ENCODE data around the gene RHOF. TPM values are rescaled to one million over a fixed set of nuclear protein-coding genes. Genes with fewer than 3 reads are reported as not detected.

RHOF gene
- total RNA-seq, 2 donors from 2014 or later: 5.3 to 10.4 TPM

- DNase-seq (ENCODE audit: low spot score): no peak
- intact Hi-C loops (cut with DNase I): no loop called here
Measured at GRCh38 chr12:121822393-121823100, 29.1 kb upstream of the RHOF start.

DNA sequence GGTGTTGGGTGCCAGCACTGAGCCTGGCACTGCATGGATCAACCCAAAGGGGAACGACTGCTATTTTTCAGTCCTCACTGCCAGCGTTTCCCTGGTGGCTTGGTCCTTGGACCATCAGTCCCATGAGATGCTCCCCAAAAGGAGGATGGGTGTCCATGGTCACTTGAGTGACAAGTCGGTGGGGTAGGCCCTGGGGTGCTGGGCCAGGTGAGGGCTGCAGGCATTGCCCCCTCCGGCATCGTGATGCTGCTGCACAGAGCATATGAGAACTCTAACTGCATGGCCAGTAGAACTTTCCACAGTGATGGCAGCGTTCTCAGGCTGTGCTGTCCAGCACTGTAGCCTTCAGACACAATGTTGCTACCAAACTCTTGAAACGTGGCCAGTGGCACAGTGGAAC is 26.6 kb upstream of the RHOF start:
- intact Hi-C loops (cut with DNase I): no loop called here
- DNase-seq (ENCODE audit: low spot score): no peak

GRCh38 chr12:121819212-121819949 is 25.9 kb upstream of the RHOF start:
- no peak for DNase-seq (ENCODE audit: low spot score)
- intact Hi-C loops (cut with DNase I): no loop called here

- intact Hi-C loops (cut with DNase I): no loop called here
- no peak for DNase-seq (ENCODE audit: low spot score)
Measured at GRCh38 chr12:121817648-121818043, 24.2 kb upstream of the RHOF start.

- intact Hi-C loops (cut with DNase I): no loop called here
- DNase-seq (ENCODE audit: low spot score): no peak
Measured at GRCh38 chr12:121816925-121817647, 23.6 kb upstream of the RHOF start.

- DNase-seq (ENCODE audit: low spot score): no peak
- intact Hi-C loops (cut with DNase I): no loop called here
Measured at GRCh38 chr12:121815263-121815662, 21.8 kb upstream of the RHOF start.

- peak; percentile 81 for DNase-seq (ENCODE audit: low spot score)
- intact Hi-C loops (cut with DNase I): loop anchor here in 1 of 2 donors (5.0 kb wide), 1 partner anchor 37 kb away; no protein-coding TSS in a partner anchor
Measured at GRCh38 chr12:121814429-121815119, 21.1 kb upstream of the RHOF start.

DNA sequence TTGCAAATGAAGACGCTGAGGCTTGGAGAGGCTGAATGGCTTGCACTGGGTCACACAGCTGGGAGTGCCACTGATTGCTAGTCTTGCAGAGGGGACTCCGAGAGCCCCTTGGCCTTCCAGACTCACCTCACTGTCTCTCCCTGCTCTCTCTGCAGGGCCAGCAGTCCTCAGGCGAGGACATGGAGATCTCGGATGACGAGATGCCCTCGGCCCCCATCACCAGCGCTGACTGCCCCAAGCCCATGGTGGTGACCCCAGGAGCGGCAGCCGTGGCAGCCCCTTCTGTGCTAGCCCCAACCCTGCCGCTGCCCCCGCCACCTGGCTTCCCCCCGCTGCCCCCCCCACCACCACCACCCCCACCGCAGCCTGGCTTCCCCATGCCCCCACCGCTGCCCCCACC is 20.5 kb upstream of the RHOF start:
- DNase-seq (ENCODE audit: low spot score): no peak
- intact Hi-C loops (cut with DNase I): loop anchor here in 1 of 2 donors (2.0 to 5.0 kb wide), 2 partner anchors 19 to 37 kb away; no protein-coding TSS in a partner anchor

DNA sequence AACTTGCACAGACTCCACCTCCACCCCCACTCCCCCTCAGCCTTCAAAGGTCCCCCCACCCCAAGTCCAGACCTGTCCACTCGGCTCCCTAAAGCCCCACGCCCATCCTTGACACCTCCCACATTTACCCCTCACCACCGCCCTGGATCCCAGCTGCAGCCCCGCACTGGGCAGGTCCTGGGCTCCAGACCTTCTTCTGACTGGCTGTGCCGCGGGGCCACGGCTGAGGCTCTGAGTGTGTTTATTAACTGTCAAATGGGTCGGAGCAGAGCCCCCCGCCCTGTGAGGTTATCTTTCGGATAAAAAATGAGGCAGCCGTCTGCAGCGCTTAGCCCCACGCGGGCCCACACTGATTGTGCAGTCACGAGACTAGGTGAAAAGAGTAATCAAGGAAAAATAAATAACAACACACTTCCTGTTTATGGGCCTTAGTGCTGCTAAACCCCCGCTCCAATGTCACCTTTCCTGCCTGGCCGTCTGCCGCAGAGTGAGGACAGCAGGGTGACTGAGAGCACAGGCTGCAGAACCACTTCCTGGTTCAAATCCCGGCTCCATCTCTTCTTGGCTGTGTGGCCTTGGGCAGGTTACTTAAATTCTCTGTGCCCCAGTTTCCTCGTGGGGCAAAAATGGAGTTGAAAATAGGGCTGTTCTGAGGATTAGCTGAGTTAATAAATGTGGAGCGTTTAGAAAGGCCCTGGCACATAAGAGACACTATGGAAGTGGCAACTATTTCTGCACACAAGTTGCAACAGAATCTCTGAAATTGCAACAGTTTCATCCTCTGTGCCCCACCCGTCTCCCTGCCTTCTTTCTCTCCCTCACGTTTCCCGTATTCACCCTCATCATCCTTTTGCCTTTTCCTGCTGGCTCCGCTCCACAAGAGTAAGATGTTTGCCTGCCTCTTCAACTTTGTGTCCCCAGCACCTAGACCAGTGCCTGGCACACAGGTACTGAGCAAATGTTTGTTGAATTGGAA is 19.7 kb upstream of the RHOF start:
- intact Hi-C loops (cut with DNase I): loop anchor here in 1 of 2 donors (2.0 to 5.0 kb wide), 2 partner anchors 18 to 36 kb away; no protein-coding TSS in a partner anchor
- peak; percentile 82 for DNase-seq (ENCODE audit: low spot score)

GRCh38 chr12:121812320-121812871 is 18.9 kb upstream of the RHOF start:
- intact Hi-C loops (cut with DNase I): loop anchor here in 1 of 2 donors (2.0 to 5.0 kb wide), 2 partner anchors 18 to 35 kb away; no protein-coding TSS in a partner anchor
- DNase-seq (ENCODE audit: low spot score): peak; percentile 93

- peak; percentile 93 for DNase-seq (ENCODE audit: low spot score)
- intact Hi-C loops (cut with DNase I): loop anchor here in 1 of 2 donors (2.0 to 5.0 kb wide), 2 partner anchors 17 to 34 kb away; no protein-coding TSS in a partner anchor
Measured at GRCh38 chr12:121811434-121812319, 18.2 kb upstream of the RHOF start.

DNA sequence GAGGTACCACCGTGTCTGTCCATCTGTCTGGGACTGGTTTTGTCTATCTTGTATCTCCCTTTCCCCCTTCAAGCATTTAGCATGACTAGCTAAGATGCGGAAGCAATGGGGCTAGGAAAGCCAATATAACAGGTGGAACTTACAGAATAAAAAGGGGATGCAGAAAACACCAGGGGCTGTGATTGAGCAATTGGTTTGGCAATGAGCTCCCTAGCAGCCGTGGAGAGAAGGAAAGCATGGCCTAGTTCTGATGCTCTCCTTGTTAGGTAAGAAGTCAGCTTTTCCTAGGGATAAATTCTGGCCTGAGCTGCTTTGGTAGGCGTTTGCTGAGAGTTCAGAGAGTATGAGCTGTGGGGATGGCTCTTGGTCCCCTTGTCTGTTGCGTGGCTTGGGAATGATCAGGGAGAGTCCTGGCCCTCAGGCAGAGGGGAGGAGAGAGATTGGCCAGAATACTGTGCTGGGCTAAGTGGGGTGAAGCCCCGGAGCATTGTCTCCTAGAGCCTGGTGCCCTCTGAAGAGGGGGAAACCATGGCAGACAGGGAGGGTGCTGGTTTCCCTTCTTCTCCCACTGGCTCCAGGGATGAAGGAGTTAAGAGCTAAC is 17.4 kb upstream of the RHOF start:
- DNase-seq (ENCODE audit: low spot score): no peak

GRCh38 chr12:121810234-121810817 is 16.8 kb upstream of the RHOF start:
- DNase-seq (ENCODE audit: low spot score): peak; percentile 80
- intact Hi-C loops (cut with DNase I): loop anchor here in 1 of 2 donors (5.0 kb wide), 1 partner anchor 33 kb away; no protein-coding TSS in a partner anchor

More for the DNA sequence above, 17.4 kb upstream of the RHOF start:
- intact Hi-C loops (cut with DNase I): loop anchor here in 1 of 2 donors (5.0 kb wide), 1 partner anchor 34 kb away; no protein-coding TSS in a partner anchor

- DNase-seq (ENCODE audit: low spot score): peak; percentile 77
- intact Hi-C loops (cut with DNase I): loop anchor here in 1 of 2 donors (5.0 kb wide), 1 partner anchor 32 kb away; no protein-coding TSS in a partner anchor
Measured at GRCh38 chr12:121809712-121810116, 16.2 kb upstream of the RHOF start.

GRCh38 chr12:121808623-121809022 is 15.1 kb upstream of the RHOF start:
- no peak for DNase-seq (ENCODE audit: low spot score)
- intact Hi-C loops (cut with DNase I): no loop called here

Data from posterior vena cava (tissue), 2 donors.